Astrocyte (in vitro differentiated cells and primary cell): ENCODE data around the gene WSCD2. TPM values are rescaled to one million over a fixed set of nuclear protein-coding genes. Genes with fewer than 3 reads are reported as not detected.

Experiments
- DNase-seq: peaks from one replicate; pipeline ENCODE4 v3.0.0-alpha.2; 2010; ENCODE audit warnings: low read depth
- FAIRE-seq: peaks from 2 replicates; lab custom pipeline; 2011; peaks lifted over from hg19 to GRCh38; lab: Jason Lieb, UNC
- H2AFZ ChIP-seq: 2 replicates; pipeline ENCODE4 v1.6.0; 2012; ENCODE audit warnings: low read depth, low read length, inconsistent platforms
- H3K27ac ChIP-seq: 2 replicates; pipeline ENCODE4 v1.5.1; 2011; ENCODE audit warnings: low read depth, low read length, inconsistent platforms
- H3K27me3 ChIP-seq: 2 replicates; pipeline ENCODE4 v1.6.0; 2011; ENCODE audit warnings: low read length, inconsistent platforms; ENCODE audit not compliant: insufficient read depth
- H3K36me3 ChIP-seq: 2 replicates; pipeline ENCODE4 v1.5.1; 2011; ENCODE audit warnings: low read length, inconsistent platforms; ENCODE audit not compliant: insufficient read depth
- H3K4me1 ChIP-seq: 2 replicates; pipeline ENCODE4 v1.5.1; 2011; ENCODE audit warnings: low read length, inconsistent platforms; ENCODE audit not compliant: insufficient read depth
- H3K4me2 ChIP-seq: 2 replicates; pipeline ENCODE4 v1.6.0; 2012; ENCODE audit warnings: low read length, inconsistent platforms
- H3K4me3 ChIP-seq: 2 replicates; pipeline ENCODE4 v1.5.1; 2011; ENCODE audit warnings: low read depth, mild to moderate bottlenecking, low read length, inconsistent platforms; ENCODE audit not compliant: insufficient read depth
- H3K79me2 ChIP-seq: 2 replicates; pipeline ENCODE4 v1.6.0; 2012; ENCODE audit warnings: mild to moderate bottlenecking, low read length, inconsistent platforms; ENCODE audit not compliant: insufficient read depth
- H3K9ac ChIP-seq: 2 replicates; pipeline ENCODE4 v1.6.0; 2012; ENCODE audit warnings: mild to moderate bottlenecking, low read length, inconsistent platforms
- H3K9me3 ChIP-seq: 2 replicates; pipeline ENCODE4 v1.5.1; 2012; ENCODE audit warnings: low read depth, mild to moderate bottlenecking, low read length, inconsistent platforms; ENCODE audit not compliant: insufficient read depth
- H4K20me1 ChIP-seq: 2 replicates; pipeline ENCODE4 v1.6.0; 2012; ENCODE audit warnings: low read length, inconsistent platforms; ENCODE audit not compliant: insufficient read depth
- H3K27ac Mint-ChIP-seq: one replicate; pipeline ENCODE4 v1.8.0; 2021; ENCODE audit warnings: mild to moderate bottlenecking, mixed read lengths; ENCODE audit not compliant: unreplicated experiment
- H3K27me3 Mint-ChIP-seq: one replicate; pipeline ENCODE4 v1.8.0; 2021; ENCODE audit warnings: low read depth, mixed read lengths; ENCODE audit not compliant: unreplicated experiment
- H3K36me3 Mint-ChIP-seq: one replicate; pipeline ENCODE4 v1.8.0; 2021; ENCODE audit warnings: low read depth, mixed read lengths; ENCODE audit not compliant: unreplicated experiment
- H3K4me1 Mint-ChIP-seq: one replicate; pipeline ENCODE4 v1.8.0; 2021; ENCODE audit warnings: low read depth, mixed read lengths; ENCODE audit not compliant: unreplicated experiment
- H3K4me3 Mint-ChIP-seq: one replicate; pipeline ENCODE4 v1.8.0; 2021; ENCODE audit warnings: mild to moderate bottlenecking, moderate library complexity, mixed read lengths; ENCODE audit not compliant: unreplicated experiment
- H3K9me3 Mint-ChIP-seq: one replicate; pipeline ENCODE4 v1.8.0; 2021; ENCODE audit warnings: mild to moderate bottlenecking, mixed read lengths; ENCODE audit not compliant: unreplicated experiment
- CTCF ChIP-seq: IDR thresholded peaks from 2 replicates; pipeline ENCODE4 v1.5.1; 2011; ENCODE audit warnings: low read depth, mild to moderate bottlenecking, inconsistent platforms, low read length, moderate library complexity; ENCODE audit not compliant: insufficient read depth
- EZH2 ChIP-seq: IDR thresholded peaks from 2 replicates; pipeline ENCODE4 v1.6.1; 2012; ENCODE audit warnings: mild to moderate bottlenecking, low read length, inconsistent platforms; ENCODE audit not compliant: insufficient read depth
- total RNA-seq: library from RNA; stranded (reverse); gene quantifications from 2 replicates; pipeline ENCODE4 v1.2.1, GENCODE V29; 2021

Gene WSCD2
- total RNA-seq, 1 donor from 2014 or later, result 0.11 TPM

- Mint-ChIP-seq H3K4me1 (peaks cover 9% of the 10 kb centered on the region), H3K4me3 (no peak overlapping the region), H3K36me3 (no peaks in the 10 kb centered on the region), H3K9me3 (no peaks in the 10 kb centered on the region), H3K27ac (no peak overlapping the region), H3K27me3 (peaks cover 3% of the 10 kb centered on the region)
- Histone ChIP-seq H3K4me2 (no peak overlapping the region), H3K4me3 (no peak overlapping the region), H3K9me3 (no peaks in the 10 kb centered on the region), H3K27me3 (no peaks in the 10 kb centered on the region), H3K27ac (no peak overlapping the region), H3K4me1 (no peaks in the 10 kb centered on the region), H4K20me1 (no peaks in the 10 kb centered on the region), H3K9ac (no peak overlapping the region), H2AFZ (no peak overlapping the region), H3K79me2 (no peaks in the 10 kb centered on the region), H3K36me3 (no peaks in the 10 kb centered on the region)
- FAIRE-seq (no peak), DNase-seq (no peak)
- no peak for TF ChIP-seq EZH2
- TF ChIP-seq CTCF, result no peak
Measured at GRCh38 chr12:108109504-108109903, 19.6 kb upstream of the WSCD2 start.

- H3K4me3 ChIP-seq, result no peak overlapping the region
- H4K20me1 ChIP-seq, result no peaks in the 10 kb centered on the region
- Mint-ChIP-seq H3K4me1 (peaks cover 9% of the 10 kb centered on the region), H3K36me3 (no peaks in the 10 kb centered on the region), H3K4me3 (no peak overlapping the region), H3K9me3 (no peaks in the 10 kb centered on the region), H3K27ac (no peak overlapping the region), H3K27me3 (peaks cover 3% of the 10 kb centered on the region)
- H2AFZ ChIP-seq, result no peak overlapping the region
- DNase-seq (no peak), FAIRE-seq (no peak)
- no peaks in the 10 kb centered on the region for H3K4me1 ChIP-seq
- no peaks in the 10 kb centered on the region for H3K36me3 ChIP-seq
- no peaks in the 10 kb centered on the region for H3K9me3 ChIP-seq
- H3K79me2 ChIP-seq, result no peaks in the 10 kb centered on the region
- no peaks in the 10 kb centered on the region for H3K27me3 ChIP-seq
- H3K4me2 ChIP-seq, result no peak overlapping the region
- TF ChIP-seq EZH2 (no peak), CTCF (no peak)
- H3K9ac ChIP-seq, result no peak overlapping the region
- H3K27ac ChIP-seq, result no peak overlapping the region
Measured at GRCh38 chr12:108109954-108110353, 19.1 kb upstream of the WSCD2 start.

- Histone ChIP-seq H3K9me3 (no peaks in the 10 kb centered on the region), H3K27me3 (no peaks in the 10 kb centered on the region), H3K4me1 (no peaks in the 10 kb centered on the region), H3K36me3 (no peaks in the 10 kb centered on the region), H3K4me3 (no peak overlapping the region), H4K20me1 (no peaks in the 10 kb centered on the region), H3K27ac (no peak overlapping the region), H3K9ac (no peak overlapping the region), H2AFZ (no peak overlapping the region), H3K79me2 (no peaks in the 10 kb centered on the region), H3K4me2 (no peak overlapping the region)
- no peak overlapping the region for H3K4me3 Mint-ChIP-seq
- no peaks in the 10 kb centered on the region for H3K36me3 Mint-ChIP-seq
- H3K9me3 Mint-ChIP-seq, result no peaks in the 10 kb centered on the region
- no peak for TF ChIP-seq EZH2
- no peak for TF ChIP-seq CTCF
- H3K4me1 Mint-ChIP-seq, result peaks cover 9% of the 10 kb centered on the region
- no peak for FAIRE-seq
- no peak for DNase-seq
- no peak overlapping the region for H3K27ac Mint-ChIP-seq
- peaks cover 3% of the 10 kb centered on the region for H3K27me3 Mint-ChIP-seq
Measured at GRCh38 chr12:108110844-108111243, 18.2 kb upstream of the WSCD2 start.
